Liver (tissue), 9 donors: ENCODE results near the gene PCNX3. TPM values are rescaled to one million over a fixed set of nuclear protein-coding genes. Genes with fewer than 3 reads are reported as not detected.

Source experiments
- DNase-seq: peaks from one replicate; pipeline ENCODE4 v3.0.0-alpha.2; 2017; ENCODE audit warnings: low spot score
- H3K27ac ChIP-seq, 2 donors: one replicate each; pipeline ENCODE4 v1.7.0; 2013; ENCODE audit warnings: inconsistent platforms in 2 of 2, low read length in 2 of 2, control low read depth in 1 of 2, low read depth in 1 of 2, mild to moderate bottlenecking in 1 of 2
- H3K27me3 ChIP-seq, 4 donors: one replicate each; pipeline versions ENCODE4 v1.6.1 to v1.7.0; 2013; ENCODE audit warnings: low read length in 3 of 4, inconsistent platforms in 1 of 4, mild to moderate bottlenecking in 1 of 4, moderate library complexity in 1 of 4; ENCODE audit not compliant: control insufficient read depth in 4 of 4, insufficient read depth in 4 of 4
- H3K36me3 ChIP-seq, 4 donors: one replicate each; pipeline versions ENCODE4 v1.6.1 to v1.7.0; 2013; ENCODE audit warnings: low read length in 3 of 4, mild to moderate bottlenecking in 3 of 4, low read depth in 1 of 4, moderate library complexity in 1 of 4; ENCODE audit not compliant: control insufficient read depth in 4 of 4, insufficient read depth in 3 of 4
- H3K4me1 ChIP-seq, 4 donors: one replicate each; pipeline versions ENCODE4 v1.6.1 to v1.7.0; 2013; ENCODE audit warnings: low read length in 3 of 4, mild to moderate bottlenecking in 3 of 4, moderate library complexity in 1 of 4; ENCODE audit not compliant: control insufficient read depth in 4 of 4, insufficient read depth in 4 of 4
- H3K4me3 ChIP-seq, 3 donors: one replicate each; pipeline versions ENCODE4 v1.6.1 to v1.7.0; 2013; ENCODE audit warnings: low read length in 3 of 3, control low read depth in 1 of 3, low read depth in 1 of 3, mild to moderate bottlenecking in 1 of 3
- H3K9ac ChIP-seq, 2 donors: one replicate each; pipeline ENCODE4 v1.7.0; 2013; ENCODE audit warnings: low read length in 2 of 2, mild to moderate bottlenecking in 2 of 2, moderate library complexity in 2 of 2, control low read depth in 1 of 2, low read depth in 1 of 2
- H3K9me3 ChIP-seq, 4 donors: one replicate each; pipeline versions ENCODE4 v1.6.1 to v1.7.0; 2013; ENCODE audit warnings: low read length in 3 of 4; ENCODE audit not compliant: control insufficient read depth in 4 of 4
- ATF3 ChIP-seq: IDR thresholded peaks from 2 replicates; pipeline ENCODE4 v1.6.1; 2016; ENCODE audit warnings: antibody characterized with exemption
- FOXA2 ChIP-seq: IDR thresholded peaks from 2 replicates; pipeline ENCODE4 v1.6.1; 2016; ENCODE audit warnings: antibody characterized with exemption
- GABPA ChIP-seq, 2 donors: IDR thresholded peaks in 1 of 2; conservative IDR thresholded peaks in 1 of 2; 2 replicates each; pipeline ENCODE4 v1.6.1; 2016; ENCODE audit warnings: antibody characterized with exemption in 2 of 2, mild to moderate bottlenecking in 1 of 2, moderate library complexity in 1 of 2
- HNF4A ChIP-seq, 2 donors: conservative IDR thresholded peaks; 2 replicates each; pipeline ENCODE4 v1.6.1; 2016; ENCODE audit warnings: antibody characterized with exemption in 2 of 2, mild to moderate bottlenecking in 2 of 2
- HNF4G ChIP-seq: IDR thresholded peaks from 2 replicates; pipeline ENCODE4 v1.6.1; 2016; ENCODE audit warnings: antibody characterized with exemption
- RXRA ChIP-seq, 2 donors: IDR thresholded peaks; 2 replicates each; pipeline ENCODE4 v1.6.1; 2017 to 2018; ENCODE audit warnings: antibody characterized with exemption in 2 of 2, mild to moderate bottlenecking in 1 of 2
- SP1 ChIP-seq: IDR thresholded peaks from 2 replicates; pipeline ENCODE4 v1.6.1; 2018; ENCODE audit warnings: antibody characterized with exemption, mild to moderate bottlenecking
- YY1 ChIP-seq: IDR thresholded peaks from 2 replicates; pipeline ENCODE4 v1.6.1; 2016; ENCODE audit warnings: antibody characterized with exemption, mild to moderate bottlenecking
- WGBS: extraction: QIAGEN DNeasy Blood & Tissue Kit; methylation state at CpG from one replicate; pipeline ENCODE4 v1.1.7; 2013; 5-methylcytosine and 5-hydroxymethylcytosine counted together
- polyA plus RNA-seq, 2 donors: library from polyadenylated mRNA; stranded (reverse) in 1 of 2; unstranded in 1 of 2; fragments of 200-250 nt in 1 of 2; fragments of >200 nt in 1 of 2; fragmentation: Nextera tagmentation in 1 of 2; extraction: Ambion mirVana in 1 of 2; gene quantifications; one replicate each; pipeline versions ENCODE4 v1.2.1 to v1.2.3, GENCODE V29; 2013 to 2015
- total RNA-seq, 2 donors: library from RNA; depleted of rRNA; stranded (reverse); fragments of >200 nt; gene quantifications; one replicate each; pipeline ENCODE4 v1.2.3, GENCODE V29; 2014
- TF ChIP-seq, protein P1 (sequence below): fragments of 150-350 bp; IDR thresholded peaks from 2 replicates; pipeline ENCODE4 v1.5.1; 2017; ENCODE audit warnings: improper control_type of control experiment, low read depth, low read length; ENCODE audit not compliant: missing input control
- TF ChIP-seq, protein P2 (sequence below): IDR thresholded peaks from 2 replicates; pipeline ENCODE4 v1.6.1; 2016; ENCODE audit warnings: antibody characterized with exemption
- TF ChIP-seq, protein P3 (sequence below): IDR thresholded peaks from 2 replicates; pipeline ENCODE4 v1.6.1; 2016; ENCODE audit warnings: antibody characterized with exemption
- TF ChIP-seq, protein P4 (sequence below): IDR thresholded peaks from 2 replicates; pipeline ENCODE4 v1.6.1; 2016; ENCODE audit warnings: antibody characterized with exemption, mild to moderate bottlenecking
- donor health status: healthy.
- donor health status: healthy.
- donor health status: healthy.
- donor health status: healthy.
- donor health status: healthy.

The PCNX3 gene
- total and polyA plus RNA-seq, 4 donors = 4.7 to 13.4 (median 12.1) TPM

DNA sequence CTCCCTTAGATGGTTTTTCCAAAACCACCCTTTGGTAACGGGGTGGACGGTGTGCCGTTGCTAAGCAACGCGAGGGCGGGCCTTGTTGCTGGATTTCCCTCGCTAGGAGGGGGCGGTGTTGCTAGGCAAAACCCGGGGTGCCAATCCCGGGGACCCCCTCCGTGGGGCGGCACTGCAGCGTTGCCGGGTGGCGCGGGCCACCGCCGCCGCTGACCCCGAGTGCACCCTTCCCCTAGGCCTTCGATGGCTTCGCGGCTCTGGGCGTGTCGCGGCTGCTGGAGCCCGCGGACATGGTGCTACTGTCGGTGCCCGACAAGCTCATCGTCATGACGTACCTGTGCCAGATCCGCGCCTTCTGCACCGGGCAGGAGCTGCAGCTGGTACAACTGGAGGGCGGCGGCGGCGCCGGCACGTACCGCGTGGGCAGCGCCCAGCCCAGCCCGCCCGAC lies 30.8 kb upstream of the PCNX3 start:
- peaks cover 0 to 6% (median 2%) of the 10 kb centered on the region in 4 donors for H3K36me3 ChIP-seq
- no peaks in the 10 kb centered on the region for H3K9me3 ChIP-seq
- H3K4me3 ChIP-seq = no peak overlapping the region
- 59% methylated on average over 46 of the region's 46 CpGs for WGBS
- H3K27ac ChIP-seq = no peak overlapping the region
- H3K4me1 ChIP-seq = peaks cover 0 to 4% (median 0%) of the 10 kb centered on the region in 4 donors
- no peaks in the 10 kb centered on the region for H3K27me3 ChIP-seq
- no peak overlapping the region for H3K9ac ChIP-seq
- DNase-seq = no peak
- TF ChIP-seq GABPA (IDR thresholded peaks at IDR 0.05 in 1 of 2, conservative IDR thresholded peaks at IDR 0.05 in 1 of 2) = no peak
- TF ChIP-seq, protein P1, sequence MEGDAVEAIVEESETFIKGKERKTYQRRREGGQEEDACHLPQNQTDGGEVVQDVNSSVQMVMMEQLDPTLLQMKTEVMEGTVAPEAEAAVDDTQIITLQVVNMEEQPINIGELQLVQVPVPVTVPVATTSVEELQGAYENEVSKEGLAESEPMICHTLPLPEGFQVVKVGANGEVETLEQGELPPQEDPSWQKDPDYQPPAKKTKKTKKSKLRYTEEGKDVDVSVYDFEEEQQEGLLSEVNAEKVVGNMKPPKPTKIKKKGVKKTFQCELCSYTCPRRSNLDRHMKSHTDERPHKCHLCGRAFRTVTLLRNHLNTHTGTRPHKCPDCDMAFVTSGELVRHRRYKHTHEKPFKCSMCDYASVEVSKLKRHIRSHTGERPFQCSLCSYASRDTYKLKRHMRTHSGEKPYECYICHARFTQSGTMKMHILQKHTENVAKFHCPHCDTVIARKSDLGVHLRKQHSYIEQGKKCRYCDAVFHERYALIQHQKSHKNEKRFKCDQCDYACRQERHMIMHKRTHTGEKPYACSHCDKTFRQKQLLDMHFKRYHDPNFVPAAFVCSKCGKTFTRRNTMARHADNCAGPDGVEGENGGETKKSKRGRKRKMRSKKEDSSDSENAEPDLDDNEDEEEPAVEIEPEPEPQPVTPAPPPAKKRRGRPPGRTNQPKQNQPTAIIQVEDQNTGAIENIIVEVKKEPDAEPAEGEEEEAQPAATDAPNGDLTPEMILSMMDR = no peak
- TF ChIP-seq RXRA (IDR thresholded peaks at IDR 0.05) = no peak
- TF ChIP-seq HNF4A (conservative IDR thresholded peaks at IDR 0.05) = no peak
- no peak for TF ChIP-seq ATF3
- no peak for TF ChIP-seq FOXA2
- no peak for TF ChIP-seq HNF4G
- TF ChIP-seq SP1 = no peak
- TF ChIP-seq, protein P2, sequence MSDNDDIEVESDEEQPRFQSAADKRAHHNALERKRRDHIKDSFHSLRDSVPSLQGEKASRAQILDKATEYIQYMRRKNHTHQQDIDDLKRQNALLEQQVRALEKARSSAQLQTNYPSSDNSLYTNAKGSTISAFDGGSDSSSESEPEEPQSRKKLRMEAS = no peak

- TF ChIP-seq ATF3 = no peak
- Histone ChIP-seq H3K27ac (no peak overlapping the region), H3K9ac (no peak overlapping the region), H3K4me3 (no peak overlapping the region), H3K9me3 (no peaks in the 10 kb centered on the region), H3K36me3 (peaks cover 0 to 2% (median under 1%) of the 10 kb centered on the region in 4 donors), H3K27me3 (no peaks in the 10 kb centered on the region), H3K4me1 (peaks cover 0 to 4% (median 0%) of the 10 kb centered on the region in 4 donors)
- 71% methylated on average over 51 of the region's 51 CpGs for WGBS
- DNase-seq = no peak
Measured at GRCh38 chr11:65585396-65586246, 30.0 kb upstream of the PCNX3 start.

DNA sequence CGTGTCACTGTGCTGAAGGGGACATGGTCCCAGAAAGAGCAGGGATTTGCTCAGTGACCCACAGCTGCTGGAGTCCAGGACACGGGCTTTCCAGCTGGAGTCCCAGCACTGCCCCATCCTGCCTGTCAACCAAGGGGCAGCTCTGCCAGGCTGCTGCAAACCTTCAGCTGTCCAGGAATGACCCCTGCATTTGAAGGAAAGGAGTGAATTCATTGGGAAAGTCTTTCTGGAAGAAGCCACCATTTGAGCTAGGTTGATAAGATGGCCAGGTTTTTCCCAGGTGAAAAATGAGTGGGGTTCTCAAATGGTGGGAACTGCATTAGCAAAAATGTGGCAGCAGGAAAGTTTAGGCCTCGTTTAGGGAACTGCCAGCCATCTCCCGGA lies 29.3 kb upstream of the PCNX3 start:
- Histone ChIP-seq H3K36me3 (peaks cover 0 to 2% (median 0%) of the 10 kb centered on the region in 4 donors), H3K27ac (no peak overlapping the region)
- 91% methylated on average over 4 of the region's 4 CpGs for WGBS

More for the DNA sequence above, 29.3 kb upstream of the PCNX3 start:
- Histone ChIP-seq H3K27me3 (no peaks in the 10 kb centered on the region), H3K9ac (no peak overlapping the region), H3K4me1 (peaks cover 0 to 4% (median 0%) of the 10 kb centered on the region in 4 donors), H3K9me3 (no peaks in the 10 kb centered on the region), H3K4me3 (no peak overlapping the region)
- TF ChIP-seq, protein P3, sequence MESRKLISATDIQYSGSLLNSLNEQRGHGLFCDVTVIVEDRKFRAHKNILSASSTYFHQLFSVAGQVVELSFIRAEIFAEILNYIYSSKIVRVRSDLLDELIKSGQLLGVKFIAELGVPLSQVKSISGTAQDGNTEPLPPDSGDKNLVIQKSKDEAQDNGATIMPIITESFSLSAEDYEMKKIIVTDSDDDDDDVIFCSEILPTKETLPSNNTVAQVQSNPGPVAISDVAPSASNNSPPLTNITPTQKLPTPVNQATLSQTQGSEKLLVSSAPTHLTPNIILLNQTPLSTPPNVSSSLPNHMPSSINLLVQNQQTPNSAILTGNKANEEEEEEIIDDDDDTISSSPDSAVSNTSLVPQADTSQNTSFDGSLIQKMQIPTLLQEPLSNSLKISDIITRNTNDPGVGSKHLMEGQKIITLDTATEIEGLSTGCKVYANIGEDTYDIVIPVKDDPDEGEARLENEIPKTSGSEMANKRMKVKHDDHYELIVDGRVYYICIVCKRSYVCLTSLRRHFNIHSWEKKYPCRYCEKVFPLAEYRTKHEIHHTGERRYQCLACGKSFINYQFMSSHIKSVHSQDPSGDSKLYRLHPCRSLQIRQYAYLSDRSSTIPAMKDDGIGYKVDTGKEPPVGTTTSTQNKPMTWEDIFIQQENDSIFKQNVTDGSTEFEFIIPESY = no peak
- TF ChIP-seq YY1 (no peak), FOXA2 (no peak)
- TF ChIP-seq, protein P4, sequence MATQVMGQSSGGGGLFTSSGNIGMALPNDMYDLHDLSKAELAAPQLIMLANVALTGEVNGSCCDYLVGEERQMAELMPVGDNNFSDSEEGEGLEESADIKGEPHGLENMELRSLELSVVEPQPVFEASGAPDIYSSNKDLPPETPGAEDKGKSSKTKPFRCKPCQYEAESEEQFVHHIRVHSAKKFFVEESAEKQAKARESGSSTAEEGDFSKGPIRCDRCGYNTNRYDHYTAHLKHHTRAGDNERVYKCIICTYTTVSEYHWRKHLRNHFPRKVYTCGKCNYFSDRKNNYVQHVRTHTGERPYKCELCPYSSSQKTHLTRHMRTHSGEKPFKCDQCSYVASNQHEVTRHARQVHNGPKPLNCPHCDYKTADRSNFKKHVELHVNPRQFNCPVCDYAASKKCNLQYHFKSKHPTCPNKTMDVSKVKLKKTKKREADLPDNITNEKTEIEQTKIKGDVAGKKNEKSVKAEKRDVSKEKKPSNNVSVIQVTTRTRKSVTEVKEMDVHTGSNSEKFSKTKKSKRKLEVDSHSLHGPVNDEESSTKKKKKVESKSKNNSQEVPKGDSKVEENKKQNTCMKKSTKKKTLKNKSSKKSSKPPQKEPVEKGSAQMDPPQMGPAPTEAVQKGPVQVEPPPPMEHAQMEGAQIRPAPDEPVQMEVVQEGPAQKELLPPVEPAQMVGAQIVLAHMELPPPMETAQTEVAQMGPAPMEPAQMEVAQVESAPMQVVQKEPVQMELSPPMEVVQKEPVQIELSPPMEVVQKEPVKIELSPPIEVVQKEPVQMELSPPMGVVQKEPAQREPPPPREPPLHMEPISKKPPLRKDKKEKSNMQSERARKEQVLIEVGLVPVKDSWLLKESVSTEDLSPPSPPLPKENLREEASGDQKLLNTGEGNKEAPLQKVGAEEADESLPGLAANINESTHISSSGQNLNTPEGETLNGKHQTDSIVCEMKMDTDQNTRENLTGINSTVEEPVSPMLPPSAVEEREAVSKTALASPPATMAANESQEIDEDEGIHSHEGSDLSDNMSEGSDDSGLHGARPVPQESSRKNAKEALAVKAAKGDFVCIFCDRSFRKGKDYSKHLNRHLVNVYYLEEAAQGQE = no peak
- no peak for DNase-seq
